ENCODE measurements around the gene AUH. TPM values are rescaled to one million over a fixed set of nuclear protein-coding genes. Genes with fewer than 3 reads are reported as not detected.
"Not testable (repeated sequence)": the region's sequence is repeated elsewhere in the genome, so short reads cannot be mapped to it uniquely, and the experiment has no call there.

Gene AUH
- total and polyA plus RNA-seq, 4 experiments from 2014 or later: 9.9 to 25.2 (median 20.7) TPM

DNA sequence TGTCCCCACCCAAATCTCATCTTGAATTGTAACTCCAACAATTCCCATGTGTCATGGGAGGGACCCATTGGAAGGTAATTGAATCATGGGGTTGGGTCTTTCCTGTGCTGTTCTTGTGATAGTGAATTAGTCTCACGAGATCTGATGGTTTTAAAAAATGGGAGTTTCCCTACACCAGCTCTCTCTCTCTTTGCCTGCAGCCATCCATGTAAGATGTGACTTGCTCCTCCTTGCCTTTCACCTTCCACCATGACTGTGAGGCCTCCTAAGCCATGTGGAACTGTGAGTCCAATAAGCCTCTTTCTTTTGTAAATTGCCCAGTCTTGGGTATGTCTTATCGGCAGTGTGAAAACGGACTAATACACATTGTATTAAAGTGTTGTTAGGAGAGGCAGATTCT, 16.3 kb upstream of the AUH start:
- intact Hi-C loops (cut with micrococcal nuclease); H3K36me3 ChIP-seq (ENCODE audit: insufficient read depth, low read length); POLR2A ChIA-PET (ENCODE audit: partially characterized antibody); H3K27ac ChIP-seq (ENCODE audit: low read depth, low read length); H3K27ac Mint-ChIP-seq; H3K27me3 ChIP-seq (ENCODE audit: insufficient read depth, low read length); H3K4me1 Mint-ChIP-seq; H3K4me1 ChIP-seq (ENCODE audit: insufficient read depth, low read length); H3K4me3 ChIP-seq (ENCODE audit: low read length in 2 of 2); DNase-seq; H3K27me3 Mint-ChIP-seq; H3K9me3 Mint-ChIP-seq; H3K9me3 ChIP-seq (ENCODE audit: control insufficient read depth in 1 of 2, low read length in 2 of 2); H3K4me3 Mint-ChIP-seq; H3K36me3 Mint-ChIP-seq: not testable (repeated sequence)
- CTCF ChIA-PET (ENCODE audit: partially characterized antibody): interaction anchor here (1.3 kb wide), 1 partner anchor 49 kb away, joined by 3 read pairs; no protein-coding TSS in a partner anchor

DNA sequence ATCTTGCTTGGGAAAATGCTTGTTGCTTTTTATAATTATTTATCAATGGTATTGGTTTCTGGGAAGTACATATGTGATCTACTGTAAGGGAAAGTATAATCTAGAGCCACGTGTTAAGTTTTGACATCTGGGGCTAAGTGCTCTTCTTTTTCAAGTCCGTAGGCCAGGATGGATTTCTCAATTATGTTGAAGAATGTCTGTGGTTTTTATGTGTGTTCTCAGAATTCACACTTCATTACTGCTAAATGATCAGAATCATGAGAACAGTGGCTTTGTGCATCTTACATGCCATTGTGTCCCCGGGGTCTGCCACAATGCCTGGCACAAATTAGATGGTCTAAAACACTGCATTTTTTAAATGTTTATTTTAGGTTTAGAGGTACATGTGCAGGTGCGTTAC, 14.5 kb upstream of the AUH start:
- peaks cover 0 to 4% (median 1%) of the 10 kb centered on the region in 8 donors for H3K9me3 Mint-ChIP-seq
- peaks cover 2 to 4% of the 10 kb centered on the region in 2 donors for H3K27me3 Mint-ChIP-seq
- intact Hi-C loops (cut with micrococcal nuclease): no loop called here
- H3K36me3 Mint-ChIP-seq: peaks cover 0 to 4% of the 10 kb centered on the region in 2 donors
- ChIA-PET POLR2A (ENCODE audit: partially characterized antibody) (no interaction called here), CTCF (ENCODE audit: partially characterized antibody) (no interaction called here)
- DNase-seq: no peak
- Histone ChIP-seq H3K4me3 (ENCODE audit: low read length in 2 of 2) (no peak overlapping the region), H3K27me3 (ENCODE audit: insufficient read depth, low read length) (peaks cover 3% of the 10 kb centered on the region), H3K27ac (ENCODE audit: low read depth, low read length) (no peak overlapping the region), H3K9me3 (ENCODE audit: control insufficient read depth in 1 of 2, low read length in 2 of 2) (no peaks in the 10 kb centered on the region), H3K36me3 (ENCODE audit: insufficient read depth, low read length) (no peaks in the 10 kb centered on the region), H3K4me1 (ENCODE audit: insufficient read depth, low read length) (no peaks in the 10 kb centered on the region)
- H3K27ac Mint-ChIP-seq: no peak overlapping the region
- peaks cover 0 to 2% (median 0%) of the 10 kb centered on the region in 4 donors for H3K4me1 Mint-ChIP-seq
- no peak overlapping the region for H3K4me3 Mint-ChIP-seq

DNA sequence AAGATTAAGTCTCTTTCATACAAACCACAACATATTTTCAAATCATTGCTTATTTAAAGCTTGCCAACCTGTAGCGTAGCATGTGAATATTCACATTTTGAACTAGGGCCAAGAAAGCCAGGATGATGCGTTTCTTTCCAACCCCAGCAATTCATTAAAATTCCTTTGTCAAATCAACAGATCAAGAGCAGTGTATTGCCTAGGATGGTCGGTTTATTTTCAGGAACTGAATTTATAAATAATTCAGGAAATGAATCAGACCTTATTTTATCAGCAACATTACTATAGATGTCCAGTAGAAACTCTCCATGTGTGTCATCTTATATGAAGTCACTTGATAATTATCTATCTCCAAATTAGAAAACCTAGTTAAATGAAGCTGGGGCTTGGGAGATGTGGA, 13.2 kb upstream of the AUH start:
- CTCF ChIA-PET (ENCODE audit: partially characterized antibody): no interaction called here
- H3K27me3 Mint-ChIP-seq: peaks cover 2% of the 10 kb centered on the region in 2 donors
- no peaks in the 10 kb centered on the region for H3K4me1 ChIP-seq (ENCODE audit: insufficient read depth, low read length)
- no peak for DNase-seq
- H3K9me3 ChIP-seq (ENCODE audit: control insufficient read depth in 1 of 2, low read length in 2 of 2): no peaks in the 10 kb centered on the region
- no peak overlapping the region for H3K27ac Mint-ChIP-seq
- no peak overlapping the region for H3K4me3 ChIP-seq (ENCODE audit: low read length in 2 of 2)
- peaks cover 0 to 4% of the 10 kb centered on the region in 2 donors for H3K36me3 Mint-ChIP-seq
- H3K4me1 Mint-ChIP-seq: peaks cover 0 to 2% (median 0%) of the 10 kb centered on the region in 4 donors
- no peaks in the 10 kb centered on the region for H3K36me3 ChIP-seq (ENCODE audit: insufficient read depth, low read length)
- no peak overlapping the region for H3K4me3 Mint-ChIP-seq
- H3K27ac ChIP-seq (ENCODE audit: low read depth, low read length): no peak overlapping the region
- POLR2A ChIA-PET (ENCODE audit: partially characterized antibody): no interaction called here
- intact Hi-C loops (cut with micrococcal nuclease): no loop called here
- peaks cover 0 to 4% (median 1%) of the 10 kb centered on the region in 8 donors for H3K9me3 Mint-ChIP-seq
- H3K27me3 ChIP-seq (ENCODE audit: insufficient read depth, low read length): no peaks in the 10 kb centered on the region

DNA sequence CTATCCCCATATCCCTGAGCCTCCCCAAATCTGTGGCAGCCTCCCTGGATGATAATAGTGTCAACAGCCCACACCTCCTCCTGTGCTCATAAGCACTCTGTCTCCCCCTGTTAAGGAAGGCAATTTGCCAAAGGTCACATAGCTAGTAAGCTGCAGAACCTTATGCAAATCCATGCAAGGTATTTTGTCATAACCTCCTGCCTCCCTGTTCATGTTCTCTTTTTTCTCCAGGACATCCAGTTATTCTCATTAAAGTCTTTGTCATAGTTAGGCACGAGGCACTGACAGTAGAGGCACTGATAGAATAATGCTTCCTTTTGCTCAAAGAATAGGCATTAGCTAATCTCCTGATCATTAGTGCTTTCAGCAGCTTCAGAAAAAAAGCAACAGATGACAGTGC, 10.2 kb upstream of the AUH start:
- DNase-seq: no peak
- Mint-ChIP-seq H3K36me3 (no peaks in the 10 kb centered on the region), H3K27ac (no peak overlapping the region), H3K4me3 (no peak overlapping the region), H3K4me1 (peaks cover 0 to 2% (median 0%) of the 10 kb centered on the region in 4 donors), H3K9me3 (no peaks in the 10 kb centered on the region), H3K27me3 (peaks cover 0 to 2% of the 10 kb centered on the region in 2 donors)
- Histone ChIP-seq H3K4me3 (ENCODE audit: low read length in 2 of 2) (no peak overlapping the region), H3K4me1 (ENCODE audit: insufficient read depth, low read length) (no peaks in the 10 kb centered on the region), H3K27ac (ENCODE audit: low read depth, low read length) (no peak overlapping the region), H3K9me3 (ENCODE audit: control insufficient read depth in 1 of 2, low read length in 2 of 2) (no peaks in the 10 kb centered on the region), H3K27me3 (ENCODE audit: insufficient read depth, low read length) (no peaks in the 10 kb centered on the region), H3K36me3 (ENCODE audit: insufficient read depth, low read length) (no peaks in the 10 kb centered on the region)
- CTCF ChIA-PET (ENCODE audit: partially characterized antibody): no interaction called here
- intact Hi-C loops (cut with micrococcal nuclease): no loop called here
- POLR2A ChIA-PET (ENCODE audit: partially characterized antibody): no interaction called here

DNA sequence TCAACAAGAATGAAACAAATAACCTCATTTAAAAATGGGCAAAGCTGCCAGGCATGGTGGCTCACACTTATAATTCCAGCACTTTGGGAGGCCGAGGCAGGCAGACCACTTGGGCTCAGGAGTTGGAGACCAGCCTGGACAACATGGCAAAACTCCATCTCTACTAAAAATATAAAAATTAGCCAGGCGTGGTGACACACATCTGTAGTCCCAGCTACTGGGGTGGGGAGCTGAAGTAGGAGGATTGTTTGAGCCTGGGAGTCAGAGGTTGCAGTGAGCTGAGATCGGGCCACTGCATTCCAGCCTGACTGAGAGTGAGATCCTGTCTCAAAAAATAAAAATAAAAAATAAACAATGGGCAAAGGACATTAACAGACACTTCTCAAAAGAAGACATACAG, 8.3 kb upstream of the AUH start:
- POLR2A ChIA-PET (ENCODE audit: partially characterized antibody): interaction anchor here (1.5 kb wide), 1 partner anchor 9 kb away, joined by 4 read pairs; no protein-coding TSS in a partner anchor
- not testable (repeated sequence) for H3K27me3 Mint-ChIP-seq, H3K4me1 Mint-ChIP-seq

DNA sequence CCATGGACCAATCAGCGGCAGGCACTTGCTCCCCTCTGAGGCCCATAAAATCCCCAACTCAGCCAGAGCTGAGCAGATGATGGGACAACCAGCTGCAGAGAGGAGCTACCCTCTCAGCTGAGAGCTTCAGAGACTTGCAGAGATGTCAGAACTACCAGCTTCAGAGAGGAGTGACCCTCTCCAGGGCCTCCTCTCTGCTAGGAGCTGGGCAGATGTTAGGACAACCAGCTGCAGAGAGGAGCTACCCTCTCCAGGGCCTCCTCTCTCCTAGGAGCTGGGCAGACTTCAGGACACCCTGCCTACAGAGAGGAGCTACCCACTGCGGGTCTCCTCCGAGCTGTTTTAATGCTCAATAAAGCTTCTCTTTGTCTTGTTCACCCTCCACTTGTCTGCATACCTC, 3.0 kb upstream of the AUH start:
- H3K4me3 Mint-ChIP-seq: no peak overlapping the region
- intact Hi-C loops (cut with micrococcal nuclease): loop anchor here (5.0 kb wide), 2 partner anchors 172 to 262 kb away; no protein-coding TSS in a partner anchor

More for the DNA sequence above, 8.3 kb upstream of the AUH start:
- H3K4me1 ChIP-seq (ENCODE audit: insufficient read depth, low read length); H3K27ac ChIP-seq (ENCODE audit: low read depth, low read length); H3K36me3 ChIP-seq (ENCODE audit: insufficient read depth, low read length); H3K4me3 Mint-ChIP-seq; CTCF ChIA-PET (ENCODE audit: partially characterized antibody); H3K27ac Mint-ChIP-seq; H3K9me3 ChIP-seq (ENCODE audit: control insufficient read depth in 1 of 2, low read length in 2 of 2); DNase-seq; intact Hi-C loops (cut with micrococcal nuclease); H3K9me3 Mint-ChIP-seq; H3K27me3 ChIP-seq (ENCODE audit: insufficient read depth, low read length); H3K4me3 ChIP-seq (ENCODE audit: low read length in 2 of 2); H3K36me3 Mint-ChIP-seq: not testable (repeated sequence)

DNA sequence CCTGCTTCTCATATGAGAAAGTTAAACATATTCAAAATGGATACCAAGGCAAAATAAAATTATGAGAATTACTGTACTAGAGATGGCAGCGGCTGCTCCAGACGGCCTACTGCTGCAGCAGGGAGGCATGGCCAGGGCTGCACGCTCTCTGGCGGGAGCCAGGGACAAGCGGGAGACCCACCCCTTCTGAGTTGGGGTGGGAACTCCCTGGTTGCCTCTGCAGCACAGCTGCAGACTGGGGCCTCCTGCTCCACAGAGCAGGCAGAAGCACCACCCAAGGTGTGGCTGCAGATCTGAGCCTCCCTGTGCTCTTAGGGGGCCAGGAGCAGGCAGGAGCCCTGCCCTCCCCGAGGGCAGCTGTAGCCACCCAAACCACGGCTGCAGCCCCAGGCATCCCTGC, 2.3 kb upstream of the AUH start:
- Mint-ChIP-seq H3K36me3 (peaks cover 6 to 10% of the 10 kb centered on the region in 2 donors), H3K4me1 (peaks cover 22 to 31% (median 26%) of the 10 kb centered on the region in 4 donors), H3K9me3 (no peaks in the 10 kb centered on the region), H3K27ac (no peak overlapping the region), H3K27me3 (no peaks in the 10 kb centered on the region), H3K4me3 (no peak overlapping the region)
- no peaks in the 10 kb centered on the region for H3K9me3 ChIP-seq (ENCODE audit: control insufficient read depth in 1 of 2, low read length in 2 of 2)
- peaks cover 29% of the 10 kb centered on the region for H3K4me1 ChIP-seq (ENCODE audit: insufficient read depth, low read length)
- no peaks in the 10 kb centered on the region for H3K27me3 ChIP-seq (ENCODE audit: insufficient read depth, low read length)
- intact Hi-C loops (cut with micrococcal nuclease): loop anchor here (5.0 kb wide), 2 partner anchors 172 to 262 kb away; no protein-coding TSS in a partner anchor
- no peak overlapping the region for H3K4me3 ChIP-seq (ENCODE audit: low read length in 2 of 2)
- POLR2A ChIA-PET (ENCODE audit: partially characterized antibody): no interaction called here
- CTCF ChIA-PET (ENCODE audit: partially characterized antibody): no interaction called here
- no peaks in the 10 kb centered on the region for H3K36me3 ChIP-seq (ENCODE audit: insufficient read depth, low read length)
- no peak for DNase-seq
- H3K27ac ChIP-seq (ENCODE audit: low read depth, low read length): no peak overlapping the region

More for the DNA sequence above, 3.0 kb upstream of the AUH start:
- Histone ChIP-seq H3K9me3 (ENCODE audit: control insufficient read depth in 1 of 2, low read length in 2 of 2) (no peaks in the 10 kb centered on the region), H3K4me3 (ENCODE audit: low read length in 2 of 2) (no peak overlapping the region), H3K27me3 (ENCODE audit: insufficient read depth, low read length) (no peaks in the 10 kb centered on the region), H3K4me1 (ENCODE audit: insufficient read depth, low read length) (peaks cover 22% of the 10 kb centered on the region), H3K27ac (ENCODE audit: low read depth, low read length) (no peak overlapping the region), H3K36me3 (ENCODE audit: insufficient read depth, low read length) (no peaks in the 10 kb centered on the region)
- no peaks in the 10 kb centered on the region for H3K27me3 Mint-ChIP-seq
- peaks cover 15 to 24% (median 19%) of the 10 kb centered on the region in 4 donors for H3K4me1 Mint-ChIP-seq
- H3K27ac Mint-ChIP-seq: no peak overlapping the region
- no peaks in the 10 kb centered on the region for H3K9me3 Mint-ChIP-seq
- POLR2A ChIA-PET (ENCODE audit: partially characterized antibody): no interaction called here
- no peak for DNase-seq
- H3K36me3 Mint-ChIP-seq: peaks cover under 1 to 10% of the 10 kb centered on the region in 2 donors
- CTCF ChIA-PET (ENCODE audit: partially characterized antibody): interaction anchor here (1.7 kb wide), 1 partner anchor 8 kb away, joined by 4 read pairs; no protein-coding TSS in a partner anchor

Measured in CD4-positive, alpha-beta memory T cell (primary cell).